GM19324 (cell line): Measurements from ENCODE around the gene PRPH.

Experiments
- ATAC-seq: cut with Tn5 transposase; IDR thresholded peaks from one replicate; pipeline ENCODE4 v1.9.1; 2021; ENCODE audit warnings: mild to moderate bottlenecking, moderate library complexity; ENCODE audit not compliant: unreplicated experiment, low FRiP score

Gene PRPH

DNA sequence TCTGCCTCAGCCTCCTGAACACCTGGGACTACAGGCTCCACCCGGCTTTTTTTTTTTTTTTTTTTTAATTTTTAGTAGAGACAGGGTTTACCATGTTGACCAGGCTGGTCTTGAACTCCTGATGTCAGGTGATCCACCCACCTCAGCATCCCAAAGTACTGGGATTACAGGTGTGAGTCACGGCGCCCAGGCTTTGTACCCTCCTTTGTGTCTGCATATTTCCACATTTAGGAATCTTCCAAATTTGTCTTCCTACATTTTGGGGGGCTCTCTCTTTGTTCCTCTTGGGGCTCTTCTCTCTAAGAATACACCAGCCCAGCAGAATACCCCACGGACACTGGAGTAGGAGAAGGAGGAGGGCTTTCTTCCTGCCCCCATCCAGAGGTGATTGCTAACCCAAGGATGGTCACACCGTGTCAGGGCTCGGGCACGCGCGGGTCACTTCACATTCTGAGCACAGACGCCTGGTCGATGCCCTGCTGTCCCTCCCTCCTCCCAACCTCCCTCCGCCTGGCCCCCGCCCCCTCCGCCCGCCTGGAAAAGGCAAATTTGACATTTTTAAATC is 49.6 kb downstream of the PRPH start:
- ATAC-seq, result no peak

DNA sequence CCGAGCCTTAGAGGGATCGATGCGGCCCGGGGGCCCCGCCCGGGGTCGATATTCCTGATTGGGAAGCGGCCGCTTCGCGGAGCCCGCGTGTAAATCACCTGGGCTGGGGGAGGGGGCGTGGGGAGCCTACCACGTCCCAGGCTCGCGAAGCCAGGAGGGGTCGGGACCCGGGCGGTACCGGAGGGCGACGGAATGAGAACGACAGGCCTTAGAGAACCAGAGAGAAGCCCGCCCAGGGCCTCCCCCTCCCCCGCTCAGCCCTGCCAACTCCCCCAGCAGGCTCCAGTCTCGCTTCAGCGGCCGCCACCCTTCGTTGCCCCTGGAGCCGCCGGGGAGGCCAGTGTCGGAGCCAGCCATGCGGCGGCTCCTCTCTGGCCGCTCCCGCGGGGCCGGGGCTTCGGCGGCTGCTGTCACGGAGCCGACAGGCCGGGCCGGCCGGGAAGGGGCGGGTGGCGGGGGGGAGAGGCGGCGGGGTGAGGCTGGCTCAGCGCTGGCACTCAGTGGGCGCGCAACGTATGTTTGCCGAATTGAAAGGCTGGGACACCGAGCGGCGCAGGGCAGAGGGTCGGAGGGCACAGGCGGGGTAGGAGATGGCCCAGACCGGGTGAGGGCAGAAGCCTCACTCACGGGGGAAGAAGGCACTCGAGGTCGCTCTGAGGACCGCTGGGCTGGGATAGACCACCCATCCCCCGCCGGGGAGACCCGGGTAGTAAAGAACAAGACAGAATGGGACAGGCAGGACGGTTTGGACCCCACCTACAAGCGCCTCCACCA is 50.3 kb downstream of the PRPH start:
- no peak for ATAC-seq

DNA sequence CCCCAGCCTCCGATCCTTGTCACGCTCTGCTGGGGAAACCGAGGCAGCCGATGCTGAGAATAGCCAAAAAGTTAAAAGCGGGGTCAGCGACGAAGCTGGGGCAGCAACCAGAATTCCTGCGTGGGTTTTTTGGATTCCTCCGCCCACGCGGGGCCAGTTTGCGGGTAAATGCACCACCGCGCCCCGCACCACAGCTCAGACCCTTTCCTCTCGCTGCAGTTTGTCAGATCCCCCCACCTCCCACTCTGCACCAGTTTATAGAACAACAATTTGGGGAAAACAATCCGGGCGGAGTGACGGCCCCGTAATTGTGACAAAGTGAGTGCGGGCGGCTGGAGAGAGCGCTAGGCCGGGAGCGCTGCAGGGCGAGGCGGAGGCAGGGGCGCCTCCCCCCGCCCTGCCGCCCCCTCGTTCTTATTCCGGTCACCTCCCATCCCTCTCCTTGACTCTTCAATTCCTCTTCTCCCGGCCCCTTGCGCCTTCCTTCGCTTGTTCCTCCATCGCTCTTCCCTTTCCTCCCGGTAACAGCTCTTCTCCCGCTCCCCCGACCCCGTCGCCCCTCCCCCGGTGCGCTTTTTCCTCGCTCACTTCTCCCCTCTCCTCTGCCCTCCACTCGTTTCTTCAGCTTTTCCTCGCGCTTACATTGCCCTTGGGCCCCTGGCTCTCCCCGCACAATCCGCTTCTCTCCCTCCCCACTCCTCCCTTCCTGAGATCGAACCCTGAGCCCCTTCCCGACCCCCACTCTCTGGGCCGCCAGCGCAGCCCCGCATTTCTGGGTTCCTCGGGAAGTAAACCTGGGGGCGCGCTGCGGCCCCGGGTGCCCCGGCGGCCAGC is 51.1 kb downstream of the PRPH start:
- ATAC-seq, result no peak

DNA sequence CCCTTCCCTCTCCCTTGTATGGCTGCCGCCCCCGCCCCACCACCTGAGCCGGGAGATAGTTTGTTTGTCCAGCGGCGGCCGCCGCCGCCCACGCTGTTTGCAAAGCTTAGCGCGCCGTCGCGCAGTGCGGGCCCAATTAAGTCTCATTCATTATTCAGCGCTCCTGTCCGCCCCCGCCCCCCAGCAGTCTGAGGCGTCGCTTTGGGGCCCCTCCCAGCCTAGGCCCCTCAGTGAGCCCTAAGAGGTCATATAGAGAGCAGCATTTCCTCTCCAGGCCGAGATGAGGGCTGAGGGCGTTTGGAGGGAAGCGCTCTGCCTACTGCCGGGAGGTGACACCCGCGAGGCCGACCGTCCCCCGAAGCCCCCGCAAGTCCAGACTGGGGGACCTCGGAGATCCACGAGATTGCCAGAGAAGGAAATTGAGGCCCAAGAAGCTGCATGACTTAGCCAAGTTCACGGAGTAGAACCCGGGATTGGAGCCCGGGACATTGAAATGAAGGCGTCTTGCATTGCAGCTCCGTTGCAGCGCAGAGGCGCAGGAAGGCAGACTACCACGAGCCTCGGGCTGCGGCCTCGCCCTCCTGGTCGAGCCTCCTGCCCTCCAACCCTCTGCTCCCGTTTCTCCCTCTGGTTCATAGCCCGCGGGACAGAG is 51.8 kb downstream of the PRPH start, which contains the start of gene DNAJC22:
Gene DNAJC22 (plus strand): TSS at position 230 of the 652 bp plus-strand sequence. CDS start 1,985 bp downstream, outside the sequence.
- ATAC-seq, result no peak

DNA sequence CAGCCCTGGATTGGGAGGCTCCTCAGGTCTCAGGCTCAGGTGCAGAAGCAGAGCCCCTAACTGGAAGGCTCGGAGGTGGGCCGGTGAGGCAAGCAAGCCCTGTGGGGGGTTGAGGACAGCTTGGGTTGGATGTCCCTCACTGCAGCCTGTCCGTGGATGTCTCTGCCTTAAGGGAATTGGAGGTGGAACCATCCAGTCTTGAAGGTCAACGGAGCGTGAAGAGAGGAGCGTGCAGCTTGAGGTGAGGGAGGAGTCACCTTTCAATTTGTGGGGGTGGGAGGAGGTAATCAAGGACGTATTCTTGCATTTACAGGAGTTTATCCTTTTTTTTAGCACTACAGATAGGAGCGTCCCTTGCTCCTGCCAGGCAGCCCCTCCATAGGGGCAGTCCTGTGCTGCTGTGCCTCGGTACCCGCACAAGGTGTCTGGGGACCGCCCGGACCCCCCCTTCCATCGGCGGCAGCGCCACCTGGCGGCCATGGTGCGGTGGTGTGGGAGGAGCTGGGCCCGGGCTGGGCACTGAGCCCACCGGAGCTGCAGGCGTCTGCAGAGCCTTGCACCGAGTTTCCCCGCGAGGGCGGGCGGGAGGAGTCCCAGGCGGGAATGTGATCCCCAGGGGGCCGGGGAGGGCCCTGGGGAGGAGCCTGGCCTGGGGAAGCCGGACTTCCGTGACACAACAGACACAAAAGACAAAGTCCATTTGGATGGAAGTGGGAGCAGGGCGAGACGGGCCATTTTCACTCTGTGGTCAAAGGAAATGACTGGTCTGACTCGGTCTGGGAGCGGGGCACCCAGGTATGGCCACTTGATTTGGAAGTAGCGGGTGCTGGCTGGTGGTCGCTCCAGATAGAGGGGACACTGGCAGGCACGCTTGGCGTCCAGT is 52.6 kb downstream of the PRPH start:
- ATAC-seq, result peak; percentile 46
